Adrenal gland (tissue), 5 donors: Measurements from ENCODE around the gene PKN3.

ENCODE experiments used
- POLR2A ChIP-seq, 2 donors: fragments of 450-650 bp; IDR thresholded peaks; one replicate each; pipeline ENCODE4 v1.6.1; 2017; ENCODE audit warnings: antibody characterized with exemption in 2 of 2, mild to moderate bottlenecking in 2 of 2, moderate library complexity in 1 of 2
- TF ChIP-seq, protein P1 (sequence below), 6 experiments: fragments of 450-650 bp in 4 of 6; fragments of 200-600 bp in 2 of 6; sonication (generic) in 1 of 6; IDR thresholded peaks; 1 replicate in 5 of 6; 2 replicates in 1 of 6; pipeline versions ENCODE4 v1.5.1 to v1.8.0; 2016 to 2021; ENCODE audit warnings: antibody characterized with exemption in 6 of 6, mild to moderate bottlenecking in 2 of 6, moderate library complexity in 1 of 6
- donor health status: DM: no; HTN: no; CAD: no.

DNA sequence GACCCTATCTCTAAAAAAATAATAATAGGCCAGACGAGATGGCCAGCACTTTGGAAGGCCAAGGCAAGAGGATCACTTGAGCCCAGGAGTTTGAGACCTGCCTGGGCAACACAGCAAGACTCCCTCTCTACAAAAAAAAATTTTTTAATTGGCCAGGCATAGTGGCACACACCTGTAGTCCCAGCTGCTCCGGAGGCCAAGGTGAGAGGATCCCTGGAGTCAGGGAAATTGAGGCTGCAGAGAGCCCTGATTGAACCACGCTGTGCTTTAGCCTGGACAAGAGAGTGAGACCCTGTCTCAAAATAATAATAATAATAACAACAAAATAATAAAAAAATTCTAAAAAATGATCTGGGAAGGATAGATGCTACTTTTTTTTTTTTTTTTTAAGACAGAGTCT, 44.5 kb upstream of the PKN3 start:
- TF ChIP-seq, protein P1, sequence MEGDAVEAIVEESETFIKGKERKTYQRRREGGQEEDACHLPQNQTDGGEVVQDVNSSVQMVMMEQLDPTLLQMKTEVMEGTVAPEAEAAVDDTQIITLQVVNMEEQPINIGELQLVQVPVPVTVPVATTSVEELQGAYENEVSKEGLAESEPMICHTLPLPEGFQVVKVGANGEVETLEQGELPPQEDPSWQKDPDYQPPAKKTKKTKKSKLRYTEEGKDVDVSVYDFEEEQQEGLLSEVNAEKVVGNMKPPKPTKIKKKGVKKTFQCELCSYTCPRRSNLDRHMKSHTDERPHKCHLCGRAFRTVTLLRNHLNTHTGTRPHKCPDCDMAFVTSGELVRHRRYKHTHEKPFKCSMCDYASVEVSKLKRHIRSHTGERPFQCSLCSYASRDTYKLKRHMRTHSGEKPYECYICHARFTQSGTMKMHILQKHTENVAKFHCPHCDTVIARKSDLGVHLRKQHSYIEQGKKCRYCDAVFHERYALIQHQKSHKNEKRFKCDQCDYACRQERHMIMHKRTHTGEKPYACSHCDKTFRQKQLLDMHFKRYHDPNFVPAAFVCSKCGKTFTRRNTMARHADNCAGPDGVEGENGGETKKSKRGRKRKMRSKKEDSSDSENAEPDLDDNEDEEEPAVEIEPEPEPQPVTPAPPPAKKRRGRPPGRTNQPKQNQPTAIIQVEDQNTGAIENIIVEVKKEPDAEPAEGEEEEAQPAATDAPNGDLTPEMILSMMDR (IDR thresholded peaks at IDR 0.05): no peak
- no peak for TF ChIP-seq POLR2A (IDR thresholded peaks at IDR 0.05)
